ENCODE data around the gene PLEKHG2. TPM values are rescaled to one million over a fixed set of nuclear protein-coding genes. Genes with fewer than 3 reads are reported as not detected.

PLEKHG2 gene
- total and polyA plus RNA-seq, 4 donors = 2.1 to 4.5 (median 3.0) TPM

DNA sequence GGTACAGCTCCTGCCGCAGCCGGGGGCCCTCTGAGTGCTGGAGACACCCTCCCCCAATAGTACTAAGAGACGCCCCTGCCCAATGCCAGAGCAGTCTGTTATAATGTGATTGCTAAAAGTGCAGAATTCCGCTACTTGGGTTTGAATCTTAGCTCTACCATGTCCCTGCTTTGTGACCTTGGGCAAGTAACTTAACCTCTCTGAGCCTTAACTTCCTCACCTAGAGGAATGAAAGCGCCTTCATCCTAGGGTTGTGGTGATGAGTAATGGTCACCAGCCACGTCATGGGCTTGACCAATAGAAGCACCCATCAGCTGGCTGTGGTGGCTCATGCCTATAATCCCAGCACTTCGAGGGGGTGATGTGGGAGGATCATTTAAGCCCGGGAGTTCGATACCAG, 6.5 kb downstream of the PLEKHG2 start:
- 95% methylated on average over 9 of the region's 9 CpGs for WGBS

DNA sequence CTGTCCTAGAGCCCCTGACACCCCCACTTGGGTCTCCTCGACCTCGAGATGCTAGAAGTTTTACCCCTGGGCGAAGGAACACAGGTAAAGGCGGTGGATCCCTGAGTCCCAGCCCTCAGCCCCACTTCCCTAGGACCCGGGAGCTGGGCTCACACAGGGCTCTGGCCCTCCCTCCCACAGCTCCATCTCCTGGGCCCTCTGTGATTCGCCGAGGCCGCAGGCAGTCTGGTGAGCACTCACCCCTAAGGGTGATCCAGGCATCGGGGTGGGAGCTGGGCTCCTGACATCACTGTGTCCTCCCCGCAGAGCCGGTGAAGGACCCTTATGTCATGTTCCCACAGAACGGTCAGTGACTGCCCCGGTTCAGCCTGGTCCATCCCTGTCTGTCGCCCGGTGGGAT, 8.3 kb downstream of the PLEKHG2 start:
- no peak for TF ChIP-seq RXRA (IDR thresholded peaks at IDR 0.05)
- TF ChIP-seq MAX (IDR thresholded peaks at IDR 0.05) = no peak
- TF ChIP-seq FOXA2 (IDR thresholded peaks at IDR 0.05) = no peak
- TF ChIP-seq TAF1 (conservative IDR thresholded peaks at IDR 0.05) = no peak
- TF ChIP-seq, protein P1, sequence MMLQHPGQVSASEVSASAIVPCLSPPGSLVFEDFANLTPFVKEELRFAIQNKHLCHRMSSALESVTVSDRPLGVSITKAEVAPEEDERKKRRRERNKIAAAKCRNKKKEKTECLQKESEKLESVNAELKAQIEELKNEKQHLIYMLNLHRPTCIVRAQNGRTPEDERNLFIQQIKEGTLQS (IDR thresholded peaks at IDR 0.05) = no peak
- no peak for TF ChIP-seq HNF4A (conservative IDR thresholded peaks at IDR 0.05)
- TF ChIP-seq FOXA1 (IDR thresholded peaks at IDR 0.05) = no peak
- no peak for TF ChIP-seq SP1 (IDR thresholded peaks at IDR 0.05)
- no peak for TF ChIP-seq CTCF (IDR thresholded peaks at IDR 0.05; ENCODE audit: low read depth, low read length, missing input control)
- TF ChIP-seq EGR1 (IDR thresholded peaks at IDR 0.05; ENCODE audit: low read depth in 2 of 2) = no peak
- no peak for DNase-seq (ENCODE audit: low spot score)
- Histone ChIP-seq H3K27me3 (ENCODE audit: control insufficient read depth in 4 of 4, insufficient read depth in 4 of 4, low read length in 3 of 4) (no peaks in the 10 kb centered on the region), H3K4me1 (ENCODE audit: control insufficient read depth in 4 of 4, insufficient read depth in 4 of 4, low read length in 3 of 4) (no peaks in the 10 kb centered on the region), H3K36me3 (ENCODE audit: control insufficient read depth in 4 of 4, insufficient read depth in 3 of 4, low read depth in 1 of 4, low read length in 3 of 4) (peaks cover 0 to 2% (median 0%) of the 10 kb centered on the region in 4 donors), H3K4me3 (ENCODE audit: low read depth in 1 of 3, low read length in 3 of 3) (no peak overlapping the region), H3K9me3 (ENCODE audit: control insufficient read depth in 4 of 4, low read length in 3 of 4) (no peaks in the 10 kb centered on the region), H3K9ac (ENCODE audit: low read depth in 1 of 2, low read length in 2 of 2) (no peak overlapping the region), H3K27ac (ENCODE audit: low read depth in 1 of 2, low read length in 2 of 2) (no peak overlapping the region)
- 91% methylated on average over 15 of the region's 15 CpGs for WGBS

More for the DNA sequence above, 6.5 kb downstream of the PLEKHG2 start:
- no peak for TF ChIP-seq HNF4A (conservative IDR thresholded peaks at IDR 0.05)
- TF ChIP-seq, protein P1 (IDR thresholded peaks at IDR 0.05) = no peak
- no peak for TF ChIP-seq REST (IDR thresholded peaks at IDR 0.05)
- no peak for TF ChIP-seq TAF1 (conservative IDR thresholded peaks at IDR 0.05)
- no peak for TF ChIP-seq HNF4G (IDR thresholded peaks at IDR 0.05)
- no peak for TF ChIP-seq GABPA (IDR thresholded peaks at IDR 0.05 in 1 of 2, conservative IDR thresholded peaks at IDR 0.05 in 1 of 2)
- TF ChIP-seq EGR1 (IDR thresholded peaks at IDR 0.05; ENCODE audit: low read depth in 2 of 2) = no peak
- no peak for TF ChIP-seq FOXA2 (IDR thresholded peaks at IDR 0.05)
- no peak for TF ChIP-seq NR2F2 (IDR thresholded peaks at IDR 0.05)
- TF ChIP-seq YY1 (IDR thresholded peaks at IDR 0.05) = no peak
- TF ChIP-seq CTCF (IDR thresholded peaks at IDR 0.05; ENCODE audit: low read depth, low read length, missing input control) = no peak
- no peak for TF ChIP-seq RXRA (IDR thresholded peaks at IDR 0.05)
- Histone ChIP-seq H3K4me1 (ENCODE audit: control insufficient read depth in 4 of 4, insufficient read depth in 4 of 4, low read length in 3 of 4) (peaks cover 0 to 4% (median 0%) of the 10 kb centered on the region in 4 donors), H3K27me3 (ENCODE audit: control insufficient read depth in 4 of 4, insufficient read depth in 4 of 4, low read length in 3 of 4) (no peaks in the 10 kb centered on the region), H3K36me3 (ENCODE audit: control insufficient read depth in 4 of 4, insufficient read depth in 3 of 4, low read depth in 1 of 4, low read length in 3 of 4) (peaks cover 0 to 2% (median 0%) of the 10 kb centered on the region in 4 donors), H3K9me3 (ENCODE audit: control insufficient read depth in 4 of 4, low read length in 3 of 4) (no peaks in the 10 kb centered on the region), H3K9ac (ENCODE audit: low read depth in 1 of 2, low read length in 2 of 2) (no peak overlapping the region), H3K27ac (ENCODE audit: low read depth in 1 of 2, low read length in 2 of 2) (no peak overlapping the region), H3K4me3 (ENCODE audit: low read depth in 1 of 3, low read length in 3 of 3) (no peak overlapping the region)
- DNase-seq (ENCODE audit: low spot score) = no peak
